Stimulated activated CD8-positive, alpha-beta memory T cell treated with anti-CD3 and anti-CD28 coated beads, Interleukin-15, amount 100 ng/mL, for 1 hour (primary cell): ENCODE measurements around the gene TOP1.
"Not testable (repeated sequence)": the region's sequence is repeated elsewhere in the genome, so short reads cannot be mapped to it uniquely, and the experiment has no call there.

Experiments used
- DNase-seq: peaks from one replicate; pipeline ENCODE4 v3.0.0-alpha.2; 2020; ENCODE audit warnings: low read depth

Gene TOP1

GRCh38 chr20:41028359-41029149, at the start of gene TOP1:
TOP1 (plus strand) TSS chr20:41028822; CDS start chr20:41029068, 246 bp downstream.
- DNase-seq: peak; percentile 99

GRCh38 chr20:40979247-40979646, 49.4 kb upstream of the TOP1 start:
- no peak for DNase-seq

- DNase-seq: no peak
These were observed 48.4 kb upstream of the TOP1 start for GRCh38 chr20:40980106-40980827.

GRCh38 chr20:40980828-40981310, 47.8 kb upstream of the TOP1 start:
- no peak for DNase-seq

GRCh38 chr20:40982415-40983145, 46.0 kb upstream of the TOP1 start:
- no peak for DNase-seq

GRCh38 chr20:40983898-40984297, 44.7 kb upstream of the TOP1 start:
- DNase-seq: no peak

GRCh38 chr20:40984496-40984895, 44.1 kb upstream of the TOP1 start:
- no peak for DNase-seq

GRCh38 chr20:40986774-40987173, 41.8 kb upstream of the TOP1 start:
- no peak for DNase-seq

- DNase-seq: peak; percentile 37
These were observed 38.0 kb upstream of the TOP1 start for GRCh38 chr20:40990542-40991120.

- DNase-seq: no peak
These were observed 37.3 kb upstream of the TOP1 start for GRCh38 chr20:40991181-40991889.

- DNase-seq: no peak
These were observed 36.1 kb upstream of the TOP1 start for GRCh38 chr20:40992349-40993113.

- DNase-seq: no peak
These were observed 34.7 kb upstream of the TOP1 start for GRCh38 chr20:40993794-40994540.

GRCh38 chr20:40996326-40996725, 32.3 kb upstream of the TOP1 start:
- DNase-seq: no peak

GRCh38 chr20:40997116-40997515, 31.5 kb upstream of the TOP1 start:
- no peak for DNase-seq

GRCh38 chr20:40999841-41000240, 28.8 kb upstream of the TOP1 start:
- DNase-seq: no peak

- no peak for DNase-seq
These were observed 28.0 kb upstream of the TOP1 start for GRCh38 chr20:41000628-41001027.

- DNase-seq: no peak
These were observed 27.1 kb upstream of the TOP1 start for GRCh38 chr20:41001497-41001896.

- no peak for DNase-seq
These were observed 25.8 kb upstream of the TOP1 start for GRCh38 chr20:41002842-41003142.

- DNase-seq: peak; percentile 38
These were observed 25.3 kb upstream of the TOP1 start for GRCh38 chr20:41003143-41003935.

GRCh38 chr20:41003936-41004294, 24.7 kb upstream of the TOP1 start:
- not testable (repeated sequence) for DNase-seq
